CD4-positive, alpha-beta T cell (primary cell): ENCODE measurements around the gene CRK. TPM values are rescaled to one million over a fixed set of nuclear protein-coding genes. Genes with fewer than 3 reads are reported as not detected.

Source experiments
- ATAC-seq: fragments of 200-7000 bp; cut with Tn5 transposase; one replicate; pipeline ENCODE4 v1.10.0; 2022; ENCODE audit warnings: mild to moderate bottlenecking; ENCODE audit not compliant: poor library complexity
- CTCF ChIA-PET: fragments of 350-600 bp; sonication (Branson Sonifier 250); formaldehyde crosslinking; loops from one replicate; lab custom pipeline; 2021; ENCODE audit warnings: antibody characterized with exemption, inconsistent platforms; lab: Charles Lee
- POLR2A ChIA-PET: fragments of 350-600 bp; sonication (Branson Sonifier 250); formaldehyde crosslinking; loops from one replicate; lab custom pipeline; 2021; ENCODE audit warnings: antibody characterized with exemption, inconsistent platforms; lab: Charles Lee
- DNase-seq, 14 experiments: peaks; one replicate each; pipeline ENCODE4 v3.0.0-alpha.2; 2013 to 2020; ENCODE audit warnings: mixed read lengths in 2 of 14
- H3K27ac ChIP-seq, 2 donors: one replicate each; pipeline versions ENCODE4 v1.5.1 to v1.7.0; 2013; ENCODE audit warnings: low read length in 2 of 2, low read depth in 1 of 2, mild to moderate bottlenecking in 1 of 2
- H3K27me3 ChIP-seq, 2 experiments: 1 replicate in 1 of 2; 2 replicates in 1 of 2; pipeline versions ENCODE4 v1.6.1 to v1.7.0; 2013; ENCODE audit warnings: low read length in 2 of 2, control low read depth in 1 of 2, mild to moderate bottlenecking in 1 of 2, moderate library complexity in 1 of 2; ENCODE audit not compliant: insufficient read depth in 2 of 2, control insufficient read depth in 1 of 2
- H3K36me3 ChIP-seq: one replicate; pipeline ENCODE4 v1.6.1; 2013; ENCODE audit warnings: low read length, control low read depth; ENCODE audit not compliant: insufficient read depth
- H3K4me1 ChIP-seq: one replicate; pipeline ENCODE4 v1.6.1; 2013; ENCODE audit warnings: low read length, control low read depth; ENCODE audit not compliant: insufficient read depth
- H3K4me3 ChIP-seq: one replicate; pipeline ENCODE4 v1.5.1; 2013; ENCODE audit warnings: mild to moderate bottlenecking, low read length, moderate library complexity
- H3K9me3 ChIP-seq, 2 experiments: 1 replicate in 1 of 2; 2 replicates in 1 of 2; pipeline versions ENCODE4 v1.6.1 to v1.7.0; 2013; ENCODE audit warnings: low read length in 2 of 2, mild to moderate bottlenecking in 2 of 2, control low read depth in 1 of 2, moderate library complexity in 1 of 2; ENCODE audit not compliant: control insufficient read depth in 1 of 2, insufficient read depth in 1 of 2
- H3K27ac Mint-ChIP-seq: one replicate; pipeline ENCODE4 v1.8.0; 2020; ENCODE audit warnings: mixed read lengths
- H3K27me3 Mint-ChIP-seq: one replicate; pipeline ENCODE4 v1.8.0; 2021; ENCODE audit warnings: mixed read lengths
- H3K36me3 Mint-ChIP-seq: one replicate; pipeline ENCODE4 v1.8.0; 2021; ENCODE audit warnings: low read depth, mixed read lengths
- H3K4me1 Mint-ChIP-seq: one replicate; pipeline ENCODE4 v1.8.0; 2021; ENCODE audit warnings: low read depth, mixed read lengths
- H3K4me3 Mint-ChIP-seq: one replicate; pipeline ENCODE4 v1.8.0; 2020; ENCODE audit warnings: mild to moderate bottlenecking, mixed read lengths
- H3K9me3 Mint-ChIP-seq: one replicate; pipeline ENCODE4 v1.8.0; 2020; ENCODE audit warnings: mixed read lengths
- CTCF ChIP-seq: fragments of 200-600 bp; IDR thresholded peaks from one replicate; pipeline ENCODE4 v1.8.0; 2022; ENCODE audit warnings: antibody characterized with exemption, mild to moderate bottlenecking
- intact Hi-C, 2 experiments: fragments of 100-400 bp; cut with DNase I in 1 of 2; cut with micrococcal nuclease in 1 of 2; formaldehyde crosslinking; loops; one replicate each; pipeline versions ENCODE4 v1.15.1 to v1.9.0; 2023 to 2025; cut with DNase I, micrococcal nuclease
- total RNA-seq, 174 experiments: library from RNA in 2 of 174; stranded (reverse) in 2 of 174; gene quantifications; one replicate each; pipeline ENCODE4 v1.2.3 and lab custom pipeline; 2021 to 2026

CRK gene
- total RNA-seq, 2 experiments from 2014 or later, result 13.6 to 14.5 TPM

- H3K4me3 Mint-ChIP-seq, result no peak overlapping the region
- no peak for DNase-seq
- POLR2A ChIA-PET, result no interaction called here
- H3K4me3 ChIP-seq, result no peak overlapping the region
- no peak for ATAC-seq
- intact Hi-C loops, result no loop called here
- no peak overlapping the region for H3K27ac ChIP-seq
- no peaks in the 10 kb centered on the region for H3K4me1 ChIP-seq
- no peaks in the 10 kb centered on the region for H3K27me3 ChIP-seq
- H3K36me3 ChIP-seq, result peaks cover 44% of the 10 kb centered on the region
- H3K27me3 Mint-ChIP-seq, result no peaks in the 10 kb centered on the region
- no peak for TF ChIP-seq CTCF
- H3K9me3 ChIP-seq, result no peaks in the 10 kb centered on the region
- H3K27ac Mint-ChIP-seq, result peak overlapping the region; percentile 1
- peaks cover 51% of the 10 kb centered on the region for H3K36me3 Mint-ChIP-seq
- H3K4me1 Mint-ChIP-seq, result no peaks in the 10 kb centered on the region
- no peaks in the 10 kb centered on the region for H3K9me3 Mint-ChIP-seq
- CTCF ChIA-PET, result interaction anchor here (0.7 to 0.8 kb wide), 2 partner anchors 57 to 998 kb away, joined by 3 to 4 read pairs; no protein-coding TSS in a partner anchor
Measured at GRCh38 chr17:1423456-1424135, 32.4 kb downstream of the CRK start.

- no peaks in the 10 kb centered on the region for H3K27me3 ChIP-seq
- H3K4me3 ChIP-seq, result no peak overlapping the region
- Mint-ChIP-seq H3K4me3 (no peak overlapping the region), H3K27me3 (no peaks in the 10 kb centered on the region), H3K4me1 (no peaks in the 10 kb centered on the region), H3K36me3 (peaks cover 46% of the 10 kb centered on the region), H3K9me3 (no peaks in the 10 kb centered on the region), H3K27ac (peak overlapping the region; percentile 1)
- POLR2A ChIA-PET, result no interaction called here
- TF ChIP-seq CTCF, result no peak
- H3K4me1 ChIP-seq, result no peaks in the 10 kb centered on the region
- no peak for ATAC-seq
- DNase-seq, result no peak
- CTCF ChIA-PET, result no interaction called here
- peaks cover 43% of the 10 kb centered on the region for H3K36me3 ChIP-seq
- no peaks in the 10 kb centered on the region for H3K9me3 ChIP-seq
- intact Hi-C loops, result no loop called here
- H3K27ac ChIP-seq, result no peak overlapping the region
Measured at GRCh38 chr17:1422885-1423284, 33.1 kb downstream of the CRK start.

GRCh38 chr17:1421470-1421869 is 34.6 kb downstream of the CRK start:
- H3K4me1 Mint-ChIP-seq, result no peaks in the 10 kb centered on the region
- Histone ChIP-seq H3K27ac (no peak overlapping the region), H3K4me1 (no peaks in the 10 kb centered on the region), H3K4me3 (no peak overlapping the region), H3K27me3 (no peaks in the 10 kb centered on the region), H3K9me3 (no peaks in the 10 kb centered on the region), H3K36me3 (peaks cover 41% of the 10 kb centered on the region)
- POLR2A ChIA-PET, result no interaction called here
- intact Hi-C loops, result no loop called here
- DNase-seq (no peak), ATAC-seq (no peak)
- no peaks in the 10 kb centered on the region for H3K27me3 Mint-ChIP-seq
- TF ChIP-seq CTCF, result no peak
- no peak overlapping the region for H3K27ac Mint-ChIP-seq
- H3K4me3 Mint-ChIP-seq, result no peak overlapping the region
- peaks cover 46% of the 10 kb centered on the region for H3K36me3 Mint-ChIP-seq
- H3K9me3 Mint-ChIP-seq, result no peaks in the 10 kb centered on the region
- CTCF ChIA-PET, result no interaction called here
